ENCODE results near the gene TOP3B. TPM values are rescaled to one million over a fixed set of nuclear protein-coding genes. Genes with fewer than 3 reads are reported as not detected.

Gene TOP3B
- total and polyA plus RNA-seq, 4 donors: 6.0 to 26.9 (median 8.8) TPM

DNA sequence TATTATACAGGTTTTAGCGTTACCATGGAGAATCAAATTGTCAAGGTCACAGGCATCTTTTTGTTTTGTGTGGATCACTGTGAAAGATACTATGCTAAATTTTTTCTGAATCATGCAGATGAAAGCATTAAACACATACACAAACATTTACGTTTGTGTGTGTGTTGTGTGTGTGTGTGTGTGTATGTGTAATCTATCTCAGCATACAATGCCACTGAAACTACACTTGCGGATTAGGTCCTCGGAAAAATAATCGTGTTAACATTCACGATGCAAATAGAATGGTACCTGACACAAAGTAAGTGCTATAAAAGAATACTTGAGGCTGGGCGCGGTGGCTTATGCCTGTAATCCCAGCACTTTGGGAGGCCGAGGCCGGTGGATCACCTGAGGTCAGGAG lies 41.9 kb upstream of the TOP3B start:
- DNase-seq (ENCODE audit: low spot score): no peak
- no peak overlapping the region for H3K4me3 ChIP-seq (ENCODE audit: low read depth in 1 of 3, low read length in 3 of 3)
- no peak overlapping the region for H3K27ac ChIP-seq (ENCODE audit: low read depth in 1 of 2, low read length in 2 of 2)
- no peaks in the 10 kb centered on the region for H3K9me3 ChIP-seq (ENCODE audit: control insufficient read depth in 4 of 4, low read length in 3 of 4)
- H3K27me3 ChIP-seq (ENCODE audit: control insufficient read depth in 4 of 4, insufficient read depth in 4 of 4, low read length in 3 of 4): no peaks in the 10 kb centered on the region
- WGBS: 94% methylated on average over 10 of the region's 10 CpGs
- H3K9ac ChIP-seq (ENCODE audit: low read depth in 1 of 2, low read length in 2 of 2): no peak overlapping the region
- H3K4me1 ChIP-seq (ENCODE audit: control insufficient read depth in 4 of 4, insufficient read depth in 4 of 4, low read length in 3 of 4): no peaks in the 10 kb centered on the region
- TF ChIP-seq, protein P1, sequence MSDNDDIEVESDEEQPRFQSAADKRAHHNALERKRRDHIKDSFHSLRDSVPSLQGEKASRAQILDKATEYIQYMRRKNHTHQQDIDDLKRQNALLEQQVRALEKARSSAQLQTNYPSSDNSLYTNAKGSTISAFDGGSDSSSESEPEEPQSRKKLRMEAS (IDR thresholded peaks at IDR 0.05): no peak
- TF ChIP-seq EGR1 (IDR thresholded peaks at IDR 0.05; ENCODE audit: low read depth in 2 of 2) (no peak), NR2F2 (IDR thresholded peaks at IDR 0.05) (no peak), HNF4A (conservative IDR thresholded peaks at IDR 0.05) (no peak), RXRA (IDR thresholded peaks at IDR 0.05) (no peak), FOXA2 (IDR thresholded peaks at IDR 0.05) (no peak), JUND (IDR thresholded peaks at IDR 0.05) (no peak), TAF1 (conservative IDR thresholded peaks at IDR 0.05) (no peak), REST (IDR thresholded peaks at IDR 0.05) (no peak), FOXA1 (IDR thresholded peaks at IDR 0.05) (no peak), YY1 (IDR thresholded peaks at IDR 0.05) (no peak), ATF3 (IDR thresholded peaks at IDR 0.05) (no peak), SP1 (IDR thresholded peaks at IDR 0.05) (no peak), RAD21 (IDR thresholded peaks at IDR 0.05) (no peak), HNF4G (IDR thresholded peaks at IDR 0.05) (no peak)
- TF ChIP-seq, protein P2, sequence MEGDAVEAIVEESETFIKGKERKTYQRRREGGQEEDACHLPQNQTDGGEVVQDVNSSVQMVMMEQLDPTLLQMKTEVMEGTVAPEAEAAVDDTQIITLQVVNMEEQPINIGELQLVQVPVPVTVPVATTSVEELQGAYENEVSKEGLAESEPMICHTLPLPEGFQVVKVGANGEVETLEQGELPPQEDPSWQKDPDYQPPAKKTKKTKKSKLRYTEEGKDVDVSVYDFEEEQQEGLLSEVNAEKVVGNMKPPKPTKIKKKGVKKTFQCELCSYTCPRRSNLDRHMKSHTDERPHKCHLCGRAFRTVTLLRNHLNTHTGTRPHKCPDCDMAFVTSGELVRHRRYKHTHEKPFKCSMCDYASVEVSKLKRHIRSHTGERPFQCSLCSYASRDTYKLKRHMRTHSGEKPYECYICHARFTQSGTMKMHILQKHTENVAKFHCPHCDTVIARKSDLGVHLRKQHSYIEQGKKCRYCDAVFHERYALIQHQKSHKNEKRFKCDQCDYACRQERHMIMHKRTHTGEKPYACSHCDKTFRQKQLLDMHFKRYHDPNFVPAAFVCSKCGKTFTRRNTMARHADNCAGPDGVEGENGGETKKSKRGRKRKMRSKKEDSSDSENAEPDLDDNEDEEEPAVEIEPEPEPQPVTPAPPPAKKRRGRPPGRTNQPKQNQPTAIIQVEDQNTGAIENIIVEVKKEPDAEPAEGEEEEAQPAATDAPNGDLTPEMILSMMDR (IDR thresholded peaks at IDR 0.05; ENCODE audit: low read depth, low read length, missing input control): no peak
- TF ChIP-seq, protein P3, sequence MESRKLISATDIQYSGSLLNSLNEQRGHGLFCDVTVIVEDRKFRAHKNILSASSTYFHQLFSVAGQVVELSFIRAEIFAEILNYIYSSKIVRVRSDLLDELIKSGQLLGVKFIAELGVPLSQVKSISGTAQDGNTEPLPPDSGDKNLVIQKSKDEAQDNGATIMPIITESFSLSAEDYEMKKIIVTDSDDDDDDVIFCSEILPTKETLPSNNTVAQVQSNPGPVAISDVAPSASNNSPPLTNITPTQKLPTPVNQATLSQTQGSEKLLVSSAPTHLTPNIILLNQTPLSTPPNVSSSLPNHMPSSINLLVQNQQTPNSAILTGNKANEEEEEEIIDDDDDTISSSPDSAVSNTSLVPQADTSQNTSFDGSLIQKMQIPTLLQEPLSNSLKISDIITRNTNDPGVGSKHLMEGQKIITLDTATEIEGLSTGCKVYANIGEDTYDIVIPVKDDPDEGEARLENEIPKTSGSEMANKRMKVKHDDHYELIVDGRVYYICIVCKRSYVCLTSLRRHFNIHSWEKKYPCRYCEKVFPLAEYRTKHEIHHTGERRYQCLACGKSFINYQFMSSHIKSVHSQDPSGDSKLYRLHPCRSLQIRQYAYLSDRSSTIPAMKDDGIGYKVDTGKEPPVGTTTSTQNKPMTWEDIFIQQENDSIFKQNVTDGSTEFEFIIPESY (IDR thresholded peaks at IDR 0.05): no peak
- no peaks in the 10 kb centered on the region for H3K36me3 ChIP-seq (ENCODE audit: control insufficient read depth in 4 of 4, insufficient read depth in 3 of 4, low read depth in 1 of 4, low read length in 3 of 4)

Measured in liver (tissue), 9 donors.